GM12865 (cell line): ENCODE results near the gene APLNR.

ENCODE experiments used
- DNase-seq: peaks from one replicate; pipeline ENCODE4 v3.0.0; 2010; ENCODE audit warnings: low read depth
- H3K4me3 ChIP-seq: 2 replicates; pipeline ENCODE4 v1.5.1; 2011; ENCODE audit warnings: mild to moderate bottlenecking, low read depth, low read length, control low read depth
- CTCF ChIP-seq: IDR thresholded peaks from 2 replicates; pipeline ENCODE4 v1.5.1; 2011; ENCODE audit warnings: low read length, control low read depth, low read depth, inconsistent platforms; ENCODE audit not compliant: insufficient read depth; ENCODE audit errors: missing control alignments

APLNR gene

DNA sequence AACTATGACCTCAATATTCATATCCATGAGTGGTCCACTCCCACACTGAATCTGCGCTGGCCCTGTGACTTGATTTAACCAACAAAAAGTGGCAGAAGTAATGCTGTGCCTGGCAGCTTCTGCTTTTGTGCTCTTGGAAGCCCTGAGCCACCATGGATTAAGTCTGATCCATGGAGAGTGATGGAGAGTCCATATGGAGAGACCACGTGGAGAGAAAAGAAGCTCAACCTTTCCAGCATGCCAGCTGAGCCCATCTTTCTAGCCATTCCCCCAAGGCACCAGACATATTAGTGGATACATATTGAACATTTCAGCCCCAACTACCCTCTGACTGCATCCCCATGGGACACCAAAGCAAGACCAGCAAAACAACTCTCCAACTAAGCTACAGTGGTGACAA, 39.3 kb downstream of the APLNR start:
- no peak for TF ChIP-seq CTCF
- no peak overlapping the region for H3K4me3 ChIP-seq
- no peak for DNase-seq

DNA sequence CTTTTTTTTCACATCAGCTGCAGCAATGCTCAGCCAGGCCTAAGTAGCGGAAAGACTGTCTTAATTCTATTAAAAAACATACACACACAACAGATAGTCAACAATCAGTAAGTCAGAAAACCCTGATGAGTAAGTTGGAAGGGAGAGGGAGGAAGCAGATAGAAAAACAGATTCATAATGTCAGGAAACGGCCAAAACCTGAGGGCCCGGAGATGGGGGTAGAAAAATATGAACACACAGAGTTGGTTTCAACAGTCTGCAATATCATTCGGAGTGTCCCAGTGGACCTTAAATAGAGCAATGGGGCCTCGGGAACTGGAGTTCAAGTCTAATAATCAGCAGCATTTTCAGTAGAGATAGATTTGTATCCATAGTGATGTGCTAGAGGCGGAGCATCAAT, 40.5 kb downstream of the APLNR start:
- no peak for DNase-seq
- no peak for TF ChIP-seq CTCF
- H3K4me3 ChIP-seq: no peak overlapping the region

GRCh38 chr11:57192316-57192715, 44.7 kb downstream of the APLNR start:
- H3K4me3 ChIP-seq: no peak overlapping the region
- no peak for DNase-seq
- no peak for TF ChIP-seq CTCF

DNA sequence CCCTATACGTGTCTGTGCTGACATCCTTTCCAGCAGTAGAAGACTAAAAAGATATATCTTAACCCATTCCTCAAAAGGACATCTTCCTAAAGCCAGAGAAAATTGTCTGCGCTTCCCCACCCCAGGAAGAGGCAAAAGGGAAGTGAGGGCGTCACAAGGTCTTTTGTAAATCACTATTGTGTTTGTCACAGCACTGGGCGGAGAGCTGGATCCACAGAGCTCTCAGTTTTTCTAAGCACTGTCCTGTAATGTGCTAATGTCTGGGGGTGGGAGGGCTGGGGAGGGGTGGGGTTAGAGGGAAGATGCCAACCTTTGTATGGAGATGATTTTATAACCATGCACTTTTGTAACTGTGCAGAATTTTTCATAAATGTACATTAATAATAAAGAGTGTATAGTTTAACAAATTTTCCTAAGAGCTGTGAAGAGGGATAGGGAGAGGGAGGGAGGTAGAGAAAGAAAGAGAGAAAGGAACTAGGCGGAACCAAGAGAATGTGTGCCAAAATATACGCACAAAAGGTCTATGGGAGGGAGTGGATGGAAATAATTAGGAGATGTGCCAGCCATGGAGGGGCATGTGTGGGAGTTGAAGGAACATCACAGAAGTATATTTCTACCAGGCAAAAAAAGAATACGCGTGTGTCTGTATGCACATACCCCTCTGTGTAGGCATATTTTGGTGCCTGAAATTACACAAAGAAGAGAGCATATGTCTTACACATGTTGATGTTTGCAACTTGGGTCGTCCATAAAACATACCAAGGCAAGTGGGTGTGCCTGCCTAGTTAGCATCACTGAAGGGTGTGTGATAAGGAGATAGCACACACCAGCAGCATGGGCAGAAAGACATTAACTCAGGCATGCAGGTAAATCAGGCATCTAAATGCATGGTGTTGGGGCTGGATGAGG, 45.5 kb downstream of the APLNR start:
- no peak for DNase-seq
- no peak for TF ChIP-seq CTCF
- H3K4me3 ChIP-seq: no peak overlapping the region

- TF ChIP-seq CTCF: no peak
- DNase-seq: no peak
Measured at GRCh38 chr11:57190548-57190947, 46.5 kb downstream of the APLNR start.

More at GRCh38 chr11:57190548-57190947, 46.5 kb downstream of the APLNR start:
- H3K4me3 ChIP-seq: no peak overlapping the region
